ENCODE measurements around the gene ARHGAP28.
"Not testable (repeated sequence)": the region's sequence is repeated elsewhere in the genome, so short reads cannot be mapped to it uniquely, and the experiment has no call there.

Gene ARHGAP28

GRCh38 chr18:6792391-6792790, 62.9 kb downstream of the ARHGAP28 start:
- no peaks in the 10 kb centered on the region for H3K36me3 ChIP-seq (replicated peaks)

GRCh38 chr18:6793455-6793854, 63.9 kb downstream of the ARHGAP28 start:
- Histone ChIP-seq H3K27me3 (ENCODE audit: low read depth) (no peaks in the 10 kb centered on the region), H3K4me1 (no peaks in the 10 kb centered on the region), H3K36me3 (replicated peaks) (no peaks in the 10 kb centered on the region), H3K4me3 (no peak overlapping the region), H3K9me3 (0 out of 2 replicates have a peak, but pooled peaks cover 2% of the 10 kb centered on the region)
- no peak for DNase-seq (ENCODE audit: low spot score in 2 of 2)
- in situ Hi-C loops (cut with MboI; ENCODE audit: low sequenced_read_pairs): loop anchor here (25.0 kb wide), 1 partner anchor 106 kb away; no protein-coding TSS in a partner anchor

More at GRCh38 chr18:6792391-6792790, 62.9 kb downstream of the ARHGAP28 start:
- Histone ChIP-seq H3K9me3 (0 out of 2 replicates have a peak, but pooled peaks cover 2% of the 10 kb centered on the region), H3K4me3 (no peak overlapping the region), H3K4me1 (no peaks in the 10 kb centered on the region), H3K27me3 (ENCODE audit: low read depth) (no peaks in the 10 kb centered on the region)
- in situ Hi-C loops (cut with MboI; ENCODE audit: low sequenced_read_pairs): loop anchor here (25.0 kb wide), 1 partner anchor 105 kb away; no protein-coding TSS in a partner anchor
- DNase-seq (ENCODE audit: low spot score in 2 of 2): no peak

GRCh38 chr18:6793986-6794385, 64.5 kb downstream of the ARHGAP28 start:
- no peaks in the 10 kb centered on the region for H3K27me3 ChIP-seq (ENCODE audit: low read depth)
- in situ Hi-C loops (cut with MboI; ENCODE audit: low sequenced_read_pairs): loop anchor here (25.0 kb wide), 1 partner anchor 107 kb away; no protein-coding TSS in a partner anchor
- 0 out of 2 replicates have a peak, but pooled peaks cover 2% of the 10 kb centered on the region for H3K9me3 ChIP-seq
- H3K4me3 ChIP-seq: no peak overlapping the region
- no peaks in the 10 kb centered on the region for H3K36me3 ChIP-seq (replicated peaks)
- DNase-seq (ENCODE audit: low spot score in 2 of 2): no peak
- H3K4me1 ChIP-seq: no peaks in the 10 kb centered on the region

GRCh38 chr18:6795307-6795706, 65.8 kb downstream of the ARHGAP28 start:
- in situ Hi-C loops (cut with MboI; ENCODE audit: low sequenced_read_pairs): loop anchor here (25.0 kb wide), 1 partner anchor 108 kb away; no protein-coding TSS in a partner anchor
- Histone ChIP-seq H3K4me3 (no peak overlapping the region), H3K4me1 (no peaks in the 10 kb centered on the region), H3K9me3 (0 out of 2 replicates have a peak, but pooled peaks cover 2% of the 10 kb centered on the region), H3K36me3 (replicated peaks) (no peaks in the 10 kb centered on the region), H3K27me3 (ENCODE audit: low read depth) (no peaks in the 10 kb centered on the region)
- DNase-seq (ENCODE audit: low spot score in 2 of 2): no peak

GRCh38 chr18:6796511-6796910, 67.0 kb downstream of the ARHGAP28 start:
- Histone ChIP-seq H3K4me1 (no peaks in the 10 kb centered on the region), H3K4me3 (no peak overlapping the region), H3K27me3 (ENCODE audit: low read depth) (no peaks in the 10 kb centered on the region), H3K9me3 (0 out of 2 replicates have a peak, but pooled peaks cover 2% of the 10 kb centered on the region), H3K36me3 (replicated peaks) (no peaks in the 10 kb centered on the region)
- no peak for DNase-seq (ENCODE audit: low spot score in 2 of 2)
- in situ Hi-C loops (cut with MboI; ENCODE audit: low sequenced_read_pairs): loop anchor here (25.0 kb wide), 1 partner anchor 109 kb away; no protein-coding TSS in a partner anchor

DNA sequence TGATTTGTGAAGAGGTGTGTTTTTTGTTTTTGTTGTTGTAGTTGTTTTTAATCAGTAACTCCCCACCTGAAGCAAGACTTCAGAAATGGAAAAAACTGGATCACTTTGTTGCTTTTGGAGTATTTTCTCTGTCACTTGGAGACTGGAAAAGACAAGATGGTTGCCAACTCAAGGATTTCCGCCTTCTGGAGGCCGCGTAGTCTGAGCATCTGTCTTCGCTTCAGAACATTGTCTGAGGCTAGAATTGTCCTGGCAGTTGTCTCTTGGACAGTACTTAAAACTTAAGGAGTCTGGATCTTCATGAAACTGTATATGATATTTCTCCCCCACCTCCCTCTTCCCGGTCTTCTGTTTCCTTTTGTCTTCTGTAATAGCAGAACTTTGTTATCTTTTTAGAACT, 67.7 kb downstream of the ARHGAP28 start:
- Histone ChIP-seq H3K4me3 (no peak overlapping the region), H3K27me3 (ENCODE audit: low read depth) (no peaks in the 10 kb centered on the region), H3K9me3 (0 out of 2 replicates have a peak, but pooled peaks cover 2% of the 10 kb centered on the region), H3K36me3 (replicated peaks) (no peaks in the 10 kb centered on the region), H3K4me1 (no peaks in the 10 kb centered on the region)
- no peak for DNase-seq (ENCODE audit: low spot score in 2 of 2)
- in situ Hi-C loops (cut with MboI; ENCODE audit: low sequenced_read_pairs): loop anchor here (25.0 kb wide), 1 partner anchor 110 kb away; no protein-coding TSS in a partner anchor

DNA sequence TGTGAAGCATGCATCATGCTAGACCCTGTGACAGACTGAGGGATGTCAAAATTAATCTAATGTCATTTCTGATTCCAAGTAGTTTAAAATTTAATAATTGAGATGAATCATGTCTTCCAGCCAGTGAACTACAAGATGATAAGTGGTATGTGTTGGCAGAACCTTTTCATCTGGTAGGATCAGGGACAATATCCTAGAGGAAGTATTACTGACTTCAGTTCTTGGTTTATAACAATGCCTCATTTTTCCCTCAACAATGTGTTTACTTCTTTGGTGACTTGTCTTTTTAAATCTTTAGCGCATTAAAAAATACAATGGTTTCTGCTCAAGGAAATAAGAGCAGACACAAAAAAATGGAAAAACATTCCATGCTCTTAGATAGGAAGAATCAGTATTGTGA, 69.4 kb downstream of the ARHGAP28 start:
- peaks cover 2% of the 10 kb centered on the region; the same call in 1 of the 2 replicates for H3K9me3 ChIP-seq
- H3K4me1 ChIP-seq: no peaks in the 10 kb centered on the region
- in situ Hi-C loops (cut with MboI; ENCODE audit: low sequenced_read_pairs): loop anchor here (25.0 kb wide), 1 partner anchor 112 kb away; no protein-coding TSS in a partner anchor
- no peak overlapping the region for H3K4me3 ChIP-seq
- no peak for DNase-seq (ENCODE audit: low spot score in 2 of 2)
- no peaks in the 10 kb centered on the region for H3K36me3 ChIP-seq (replicated peaks)
- no peaks in the 10 kb centered on the region for H3K27me3 ChIP-seq (ENCODE audit: low read depth)

DNA sequence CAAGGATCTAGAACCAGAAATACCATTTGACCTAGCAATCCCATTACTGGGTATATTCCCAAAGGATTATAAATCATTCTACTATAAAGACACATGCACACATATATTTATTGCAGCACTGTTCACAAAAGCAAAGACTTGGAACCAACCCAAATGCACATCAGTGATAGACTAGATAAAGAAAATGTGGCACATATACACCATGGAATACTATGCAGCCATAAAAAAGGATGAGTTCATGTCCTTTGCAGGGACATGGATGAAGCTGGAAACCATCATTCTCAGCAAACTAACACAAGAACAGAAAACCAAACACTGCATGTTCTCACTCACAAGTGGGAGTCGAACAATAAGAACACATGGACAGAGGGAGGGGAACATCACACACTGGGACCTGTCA, 70.8 kb downstream of the ARHGAP28 start:
- H3K4me3 ChIP-seq; DNase-seq (ENCODE audit: low spot score in 2 of 2); H3K4me1 ChIP-seq; H3K36me3 ChIP-seq (replicated peaks); H3K9me3 ChIP-seq; in situ Hi-C loops (cut with MboI; ENCODE audit: low sequenced_read_pairs); H3K27me3 ChIP-seq (ENCODE audit: low read depth): not testable (repeated sequence)

GRCh38 chr18:6807515-6808257, 78.2 kb downstream of the ARHGAP28 start:
- no peak for DNase-seq (ENCODE audit: low spot score in 2 of 2)
- Histone ChIP-seq H3K4me3 (no peak overlapping the region), H3K4me1 (no peaks in the 10 kb centered on the region), H3K36me3 (replicated peaks) (no peaks in the 10 kb centered on the region), H3K27me3 (ENCODE audit: low read depth) (no peaks in the 10 kb centered on the region), H3K9me3 (no peaks in the 10 kb centered on the region; the same call in 1 of the 2 replicates)
- in situ Hi-C loops (cut with MboI; ENCODE audit: low sequenced_read_pairs): no loop called here

DNA sequence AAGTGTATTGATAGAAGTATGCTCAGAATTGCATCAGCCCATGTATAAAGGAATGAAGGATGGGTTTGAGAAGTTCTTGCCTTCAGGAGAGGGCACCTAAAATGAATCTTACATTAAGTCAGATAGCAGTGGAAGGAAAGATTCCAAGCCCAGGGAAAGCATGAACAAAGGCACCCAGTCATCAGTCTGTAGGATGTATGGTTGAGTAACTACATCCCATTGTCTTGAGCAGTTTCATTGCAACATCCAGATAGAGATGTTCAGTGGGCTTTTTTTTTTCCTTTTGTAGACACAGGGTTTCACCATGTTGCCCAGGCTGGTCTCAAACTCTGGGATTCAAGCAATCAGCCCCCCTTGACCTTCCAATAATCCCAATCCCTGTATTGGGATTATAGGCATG, 80.7 kb downstream of the ARHGAP28 start:
- H3K27me3 ChIP-seq (ENCODE audit: low read depth): no peaks in the 10 kb centered on the region
- no peaks in the 10 kb centered on the region for H3K36me3 ChIP-seq (replicated peaks)
- DNase-seq (ENCODE audit: low spot score in 2 of 2): no peak
- H3K4me3 ChIP-seq: no peak overlapping the region
- in situ Hi-C loops (cut with MboI; ENCODE audit: low sequenced_read_pairs): no loop called here
- H3K4me1 ChIP-seq: no peaks in the 10 kb centered on the region
- no peaks in the 10 kb centered on the region for H3K9me3 ChIP-seq

DNA sequence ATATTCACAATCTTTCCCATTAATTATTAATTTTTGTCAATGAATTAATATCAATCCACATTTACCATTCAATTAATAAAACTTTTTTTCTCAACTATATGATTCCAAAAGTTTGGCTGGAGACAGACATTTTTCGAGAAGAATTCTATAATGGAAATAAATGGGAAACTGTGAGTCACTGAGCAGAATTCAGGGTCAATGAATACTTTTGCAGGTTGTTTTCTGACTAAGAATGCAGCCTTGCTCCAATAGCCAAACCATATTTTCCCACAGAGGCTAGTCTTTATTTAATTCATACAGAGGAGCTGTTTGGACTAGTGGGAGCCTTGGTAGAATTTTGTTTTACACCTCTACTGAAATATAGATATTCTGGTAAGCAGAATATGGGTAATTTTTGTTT, 82.3 kb downstream of the ARHGAP28 start:
- Histone ChIP-seq H3K36me3 (replicated peaks) (no peaks in the 10 kb centered on the region), H3K4me3 (no peak overlapping the region), H3K27me3 (ENCODE audit: low read depth) (no peaks in the 10 kb centered on the region), H3K4me1 (no peaks in the 10 kb centered on the region), H3K9me3 (no peaks in the 10 kb centered on the region)
- in situ Hi-C loops (cut with MboI; ENCODE audit: low sequenced_read_pairs): no loop called here
- no peak for DNase-seq (ENCODE audit: low spot score in 2 of 2)

- Histone ChIP-seq H3K36me3 (replicated peaks) (no peaks in the 10 kb centered on the region), H3K4me3 (no peak overlapping the region), H3K4me1 (no peaks in the 10 kb centered on the region), H3K9me3 (no peaks in the 10 kb centered on the region), H3K27me3 (ENCODE audit: low read depth) (no peaks in the 10 kb centered on the region)
- in situ Hi-C loops (cut with MboI; ENCODE audit: low sequenced_read_pairs): no loop called here
- no peak for DNase-seq (ENCODE audit: low spot score in 2 of 2)
Observed at GRCh38 chr18:6814882-6815425, 85.4 kb downstream of the ARHGAP28 start.

- no peaks in the 10 kb centered on the region for H3K27me3 ChIP-seq (ENCODE audit: low read depth)
- in situ Hi-C loops (cut with MboI; ENCODE audit: low sequenced_read_pairs): no loop called here
- no peak overlapping the region for H3K4me3 ChIP-seq
- no peaks in the 10 kb centered on the region for H3K4me1 ChIP-seq
- H3K9me3 ChIP-seq: no peaks in the 10 kb centered on the region
- DNase-seq (ENCODE audit: low spot score in 2 of 2): no peak
- H3K36me3 ChIP-seq (replicated peaks): no peaks in the 10 kb centered on the region
Observed at GRCh38 chr18:6816154-6816553, 86.6 kb downstream of the ARHGAP28 start.

DNA sequence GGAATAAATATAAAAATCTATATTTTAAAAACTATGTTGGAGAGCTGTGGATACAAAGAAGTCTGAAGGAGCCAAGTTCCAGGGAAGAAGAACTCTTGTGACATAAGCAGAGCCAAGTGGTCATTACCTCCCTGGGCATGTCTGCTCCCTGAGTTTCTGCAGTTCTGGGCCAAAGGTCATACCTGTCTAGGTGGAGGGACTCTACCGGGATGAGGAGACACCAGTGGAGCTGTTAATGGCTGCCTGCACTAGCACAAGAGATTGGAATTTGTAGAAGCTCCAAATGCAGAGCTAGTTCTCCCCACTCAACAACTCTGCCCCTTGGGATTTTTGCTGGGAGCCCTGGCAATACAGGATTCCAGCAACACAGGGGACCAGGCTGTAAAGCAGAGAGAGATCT, 89.8 kb downstream of the ARHGAP28 start:
- DNase-seq (ENCODE audit: low spot score in 2 of 2): no peak
- no peaks in the 10 kb centered on the region for H3K9me3 ChIP-seq
- in situ Hi-C loops (cut with MboI; ENCODE audit: low sequenced_read_pairs): no loop called here
- no peaks in the 10 kb centered on the region for H3K27me3 ChIP-seq (ENCODE audit: low read depth)
- no peak overlapping the region for H3K4me3 ChIP-seq
- H3K4me1 ChIP-seq: no peaks in the 10 kb centered on the region
- no peaks in the 10 kb centered on the region for H3K36me3 ChIP-seq (replicated peaks)
